GM15510 (cell line): Measurements from ENCODE around the gene NAPEPLD.

Source experiments
- POLR2A ChIP-seq: IDR thresholded peaks from 3 replicates; pipeline ENCODE4 v1.6.1; 2011; ENCODE audit warnings: borderline replicate concordance; ENCODE audit not compliant: insufficient read length; ENCODE audit errors: extremely low read depth

NAPEPLD gene

GRCh38 chr7:103127006-103127405 lies 21.9 kb downstream of the NAPEPLD start:
- TF ChIP-seq POLR2A = no peak

GRCh38 chr7:103124429-103124979 lies 24.4 kb downstream of the NAPEPLD start:
- no peak for TF ChIP-seq POLR2A

GRCh38 chr7:103123529-103123928 lies 25.4 kb downstream of the NAPEPLD start:
- no peak for TF ChIP-seq POLR2A

GRCh38 chr7:103121641-103122040 lies 27.3 kb downstream of the NAPEPLD start:
- TF ChIP-seq POLR2A = no peak

- no peak for TF ChIP-seq POLR2A
These were observed 28.5 kb downstream of the NAPEPLD start for GRCh38 chr7:103120362-103120761.

GRCh38 chr7:103119791-103120291 lies 29.1 kb downstream of the NAPEPLD start:
- TF ChIP-seq POLR2A = no peak

- TF ChIP-seq POLR2A = no peak
These were observed 31.4 kb downstream of the NAPEPLD start for GRCh38 chr7:103117465-103117864.

GRCh38 chr7:103116991-103117390 lies 31.9 kb downstream of the NAPEPLD start:
- TF ChIP-seq POLR2A = no peak

GRCh38 chr7:103116511-103116910 lies 32.4 kb downstream of the NAPEPLD start:
- no peak for TF ChIP-seq POLR2A

- no peak for TF ChIP-seq POLR2A
These were observed 33.1 kb downstream of the NAPEPLD start for GRCh38 chr7:103115771-103116170.

GRCh38 chr7:103114576-103115008 lies 34.3 kb downstream of the NAPEPLD start:
- no peak for TF ChIP-seq POLR2A

GRCh38 chr7:103113164-103113563 lies 35.7 kb downstream of the NAPEPLD start:
- TF ChIP-seq POLR2A = no peak

- TF ChIP-seq POLR2A = no peak
These were observed 42.7 kb downstream of the NAPEPLD start for GRCh38 chr7:103106005-103106702.

GRCh38 chr7:103101543-103101942 lies 47.4 kb downstream of the NAPEPLD start:
- TF ChIP-seq POLR2A = no peak

- no peak for TF ChIP-seq POLR2A
These were observed 48.6 kb downstream of the NAPEPLD start for GRCh38 chr7:103100348-103100747.

- no peak for TF ChIP-seq POLR2A
These were observed 51.9 kb downstream of the NAPEPLD start for GRCh38 chr7:103097041-103097440.

GRCh38 chr7:103094102-103094501 lies 54.8 kb downstream of the NAPEPLD start:
- no peak for TF ChIP-seq POLR2A

GRCh38 chr7:103093429-103093828 lies 55.5 kb downstream of the NAPEPLD start:
- TF ChIP-seq POLR2A = no peak
